GM20431 (cell line): ENCODE measurements around the gene SUN5.

Experiments used
- in situ Hi-C: fragments of 300-500 bp; cut with MseI, MboI; formaldehyde crosslinking; loops from one replicate; pipeline ENCODE4 v1.15.0; 2020; ENCODE audit warnings: low sequenced_read_pairs; ENCODE audit not compliant: unreplicated experiment

SUN5 gene

DNA sequence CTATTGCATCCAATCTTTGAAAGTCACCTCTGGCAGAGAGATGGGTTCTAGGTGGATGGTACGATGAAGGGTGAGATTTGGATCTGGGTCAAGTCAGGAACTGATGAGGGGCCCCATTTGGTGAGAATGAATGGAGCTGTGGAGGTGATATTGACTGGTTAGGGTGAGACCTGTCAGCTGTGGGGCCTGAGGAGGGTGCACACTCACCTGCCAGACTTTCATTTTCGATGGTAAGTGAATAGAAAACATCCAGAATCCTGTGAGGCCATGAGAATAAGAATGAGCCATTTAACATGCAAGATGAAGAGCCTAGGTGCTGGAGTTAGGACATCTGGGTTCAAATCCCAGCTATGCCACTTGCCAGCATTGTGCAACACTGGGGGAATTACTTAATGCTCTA lies 6.8 kb downstream of the SUN5 start:
- in situ Hi-C loops, result no loop called here

DNA sequence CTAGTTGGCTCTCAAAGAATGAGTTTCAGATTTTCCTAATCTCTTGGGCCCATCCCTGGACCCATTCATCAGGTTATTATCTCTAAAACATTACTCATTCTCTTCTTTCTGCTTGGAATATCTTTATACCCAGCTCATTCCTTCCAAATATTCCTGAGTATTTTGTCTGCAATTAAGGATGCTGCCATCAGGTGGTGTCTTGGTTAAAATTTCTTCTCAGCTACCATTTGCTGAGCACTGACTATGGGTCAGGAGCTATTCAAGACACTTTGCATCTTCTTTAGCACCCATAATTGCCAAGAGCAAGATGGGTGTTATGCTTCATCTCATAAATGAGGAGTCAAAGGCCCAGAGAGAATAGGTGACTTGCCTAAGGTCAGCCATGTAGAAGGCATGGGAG lies 8.4 kb downstream of the SUN5 start:
- in situ Hi-C loops, result no loop called here

DNA sequence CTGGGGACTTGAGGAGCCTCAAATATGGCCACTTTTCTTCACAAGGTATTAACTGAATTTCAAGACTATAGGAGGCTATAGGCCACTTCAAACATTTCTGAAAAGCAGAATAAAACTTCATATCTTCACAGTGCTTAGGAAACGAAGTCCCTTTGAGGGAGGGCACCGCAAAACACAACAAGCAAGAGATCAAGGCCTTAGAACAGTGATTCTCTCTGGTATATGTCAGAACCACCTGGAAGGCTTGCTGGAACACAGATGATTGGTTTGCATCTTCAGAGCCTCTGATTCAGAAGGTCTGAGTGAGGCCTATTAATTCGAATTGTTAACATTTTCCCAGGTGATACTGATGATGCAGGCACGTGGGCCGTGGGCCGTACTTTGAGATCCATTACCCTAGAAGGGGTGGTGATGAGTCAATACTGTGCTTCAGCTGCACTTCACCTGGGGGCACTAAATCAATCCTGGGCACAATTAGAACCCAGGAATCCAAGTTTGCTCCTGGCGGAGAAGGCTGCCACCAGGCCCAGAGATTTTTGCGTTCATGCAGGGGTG lies 10.7 kb downstream of the SUN5 start:
- in situ Hi-C loops, result no loop called here

DNA sequence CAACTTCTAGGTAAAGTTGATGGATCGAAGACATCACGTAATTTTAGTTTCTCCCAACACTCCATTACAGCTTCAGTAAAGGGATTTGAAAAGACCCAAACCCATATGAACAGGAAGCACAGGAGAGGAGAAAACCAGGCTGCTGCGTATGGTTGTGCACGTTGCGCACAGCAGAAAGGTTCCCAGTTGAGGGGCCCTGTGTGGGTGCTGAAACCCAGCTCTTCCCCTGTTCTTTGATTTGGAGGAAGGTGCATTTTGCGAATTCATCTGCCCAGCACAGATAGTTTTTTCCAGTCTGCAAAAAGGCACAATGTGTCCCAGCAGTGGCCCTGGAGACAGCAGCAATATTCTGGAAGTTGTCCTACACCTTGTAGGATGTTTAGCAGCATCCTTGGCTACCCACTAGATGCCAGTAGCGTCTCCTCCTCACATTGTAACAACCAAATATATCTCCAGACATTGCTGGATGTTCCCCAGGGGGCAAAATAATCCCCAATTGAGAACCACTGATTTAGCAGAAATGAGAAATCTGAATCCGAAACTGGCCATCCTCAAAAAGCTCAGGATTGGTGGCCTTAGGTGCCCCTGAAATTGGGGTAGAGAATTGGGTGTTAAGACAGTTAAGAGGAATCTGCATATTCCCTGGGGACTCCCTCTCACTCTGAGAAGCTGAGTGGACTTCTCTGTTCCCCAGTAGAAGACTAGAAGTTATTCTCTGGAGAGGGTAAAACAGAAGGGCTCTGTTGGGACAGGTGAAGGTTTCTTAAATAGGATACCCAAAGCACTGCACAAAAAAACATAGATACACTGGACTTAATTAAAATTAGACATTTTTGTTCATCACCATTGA lies 12.2 kb downstream of the SUN5 start:
- in situ Hi-C loops, result no loop called here

DNA sequence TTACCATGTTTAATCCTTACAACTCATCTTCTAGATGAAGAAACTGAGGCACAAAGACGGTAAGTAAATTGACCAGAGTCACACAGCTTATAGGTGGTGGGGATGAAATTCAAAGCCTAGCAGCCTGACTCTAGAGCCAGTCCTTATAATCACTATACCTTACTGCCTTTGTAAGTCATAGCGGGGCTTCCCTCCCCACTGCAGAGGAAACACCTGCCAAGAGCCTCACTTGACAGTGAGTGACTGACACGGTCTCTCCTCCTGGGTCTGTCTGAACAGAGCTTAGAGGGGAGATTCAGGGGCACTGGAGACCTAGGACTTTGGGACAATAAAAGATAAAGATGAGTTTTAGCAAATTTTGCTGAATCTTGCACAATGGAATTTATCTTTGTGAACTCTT lies 12.8 kb downstream of the SUN5 start:
- in situ Hi-C loops, result no loop called here

DNA sequence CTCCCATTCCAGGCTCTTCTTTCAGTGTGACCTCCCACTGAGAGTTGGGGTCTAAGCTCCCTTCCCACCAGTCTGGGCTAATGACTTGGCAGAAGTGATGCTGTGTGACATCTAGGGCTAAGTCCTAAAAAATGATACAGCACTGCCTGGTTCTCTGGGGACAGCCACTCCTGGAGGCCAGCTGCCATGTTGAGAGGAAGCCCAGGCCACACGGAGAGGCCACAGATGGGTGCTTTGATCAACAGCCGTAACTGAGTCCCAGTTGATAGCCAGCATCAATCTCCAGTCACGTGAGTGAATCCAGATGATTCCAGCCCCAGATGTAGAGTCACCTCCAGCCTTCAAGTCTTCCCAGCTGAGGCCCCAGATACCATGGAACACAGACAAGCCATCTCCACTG lies 13.8 kb downstream of the SUN5 start:
- in situ Hi-C loops, result no loop called here

DNA sequence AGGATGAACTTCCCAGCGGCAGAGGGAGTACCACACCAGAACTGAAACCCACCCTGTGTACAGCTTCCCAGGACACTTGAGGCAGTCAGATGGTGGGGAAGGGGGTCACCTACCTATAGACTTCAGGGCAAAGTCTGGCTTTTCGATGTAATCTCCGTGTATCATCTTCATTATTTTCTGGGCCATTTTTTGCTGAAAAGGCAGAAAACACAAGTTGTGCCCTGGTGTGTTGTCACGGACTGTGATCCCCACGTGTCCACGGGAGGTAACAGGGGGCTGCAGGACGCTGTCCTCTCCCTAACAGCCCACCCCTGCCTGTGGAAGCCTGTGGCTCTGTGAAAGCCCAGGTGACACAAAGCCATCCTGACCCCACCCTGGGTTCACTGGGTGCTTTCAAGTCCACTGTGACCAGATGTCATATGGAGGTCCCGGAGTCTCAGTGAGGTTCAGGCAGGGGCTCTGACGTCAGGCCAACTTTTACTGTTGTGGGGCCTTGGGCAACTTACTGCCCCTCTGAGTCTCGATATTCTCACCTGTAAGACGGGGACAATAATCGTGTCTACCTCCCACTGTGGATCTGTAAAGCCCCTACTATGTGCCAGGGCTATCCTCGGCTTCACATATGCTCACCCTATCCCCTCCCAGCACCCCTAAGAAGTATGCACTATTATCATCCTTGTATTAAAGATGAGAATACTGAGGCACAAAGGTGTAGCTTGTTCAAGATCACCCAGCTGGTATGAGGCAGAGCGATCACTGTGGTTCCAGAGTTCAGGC lies 14.5 kb downstream of the SUN5 start:
- in situ Hi-C loops, result no loop called here

DNA sequence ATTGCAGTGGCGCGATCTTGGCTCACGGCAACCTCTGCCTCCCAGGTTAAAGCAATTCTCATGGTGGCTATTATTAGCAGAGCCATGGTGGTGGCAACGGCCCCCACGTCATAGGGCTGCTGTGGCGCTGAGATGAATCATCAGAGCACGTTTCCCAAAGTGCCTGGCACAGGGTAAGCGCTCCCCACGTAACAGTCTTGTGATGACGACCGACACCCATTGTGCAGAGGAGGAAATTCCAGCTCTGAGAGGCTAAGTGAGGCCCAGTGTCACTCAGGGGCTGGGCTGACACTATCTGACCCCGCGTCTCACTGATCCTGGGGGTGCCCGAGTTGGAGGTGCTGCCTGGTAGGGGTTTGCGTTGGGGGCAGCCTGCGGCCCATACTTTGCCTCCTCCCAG lies 16.2 kb downstream of the SUN5 start:
- in situ Hi-C loops, result no loop called here

DNA sequence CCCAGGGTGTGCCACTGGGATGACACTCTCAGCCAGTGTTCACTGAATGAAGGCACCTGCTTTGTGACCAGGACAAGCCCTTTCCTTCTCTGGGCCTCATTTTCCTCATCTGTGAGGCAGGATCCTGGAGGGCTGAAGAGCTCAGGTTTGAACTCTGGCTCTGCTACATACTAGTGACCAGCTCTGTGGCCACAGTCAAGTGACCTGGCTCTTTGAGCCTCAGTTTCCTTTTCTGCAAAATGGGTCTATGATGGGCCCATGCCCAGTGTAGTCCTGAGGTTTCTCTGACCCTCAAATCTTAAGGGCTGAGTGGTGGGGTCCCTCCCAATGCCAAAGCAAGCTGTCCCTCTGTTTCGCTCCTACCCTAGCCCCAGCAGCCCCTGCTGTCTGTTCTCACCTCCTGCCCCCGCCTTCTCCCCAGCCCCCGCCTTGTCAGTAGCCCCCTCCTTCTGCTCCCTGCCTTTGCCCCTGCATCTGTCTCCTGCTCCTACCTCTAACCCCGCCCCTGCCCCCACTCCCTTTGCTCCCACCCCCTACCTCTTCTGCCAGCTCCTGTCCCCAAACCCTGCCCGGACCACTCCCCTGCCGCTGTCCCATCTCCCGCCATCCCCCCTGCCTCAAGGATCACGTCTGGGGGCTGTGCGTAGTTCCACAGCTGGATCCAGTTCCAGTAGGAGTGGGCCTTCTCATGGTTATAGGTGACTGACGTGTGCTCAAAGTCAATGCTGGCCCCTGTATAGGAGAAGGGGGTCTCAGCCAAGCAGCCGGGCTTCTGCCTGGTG lies 17.0 kb downstream of the SUN5 start:
- in situ Hi-C loops, result no loop called here

DNA sequence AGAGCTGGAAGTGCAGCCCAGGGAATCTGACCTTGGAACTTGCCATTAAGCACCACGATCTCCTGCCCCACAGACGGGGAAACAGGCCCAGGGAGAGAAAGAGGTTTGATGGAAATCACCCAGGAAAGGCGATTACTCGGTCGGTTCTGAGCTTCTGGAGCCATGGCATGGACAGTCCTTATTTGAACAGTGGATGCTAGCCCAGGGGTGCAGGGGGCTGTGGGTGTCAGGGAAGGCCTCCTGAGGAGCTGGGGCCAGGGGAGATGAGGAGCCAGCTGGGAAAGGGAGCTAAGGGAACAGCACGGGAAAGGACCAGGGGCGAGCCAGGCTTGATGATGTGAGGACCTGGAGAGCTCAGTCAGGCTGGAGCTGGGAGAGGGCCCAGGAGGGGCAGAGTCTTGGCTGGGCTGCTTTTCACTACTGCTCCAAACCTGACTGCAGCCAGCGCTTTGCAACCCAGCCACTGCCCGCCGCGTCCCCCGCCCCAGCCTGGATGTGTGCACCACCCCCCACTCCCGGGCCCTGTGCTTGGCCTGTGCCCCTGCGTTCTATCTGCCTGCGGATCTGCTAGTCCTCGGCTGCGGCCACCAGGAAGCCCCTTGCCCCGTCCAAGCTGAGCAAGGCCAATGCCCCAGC lies 17.8 kb downstream of the SUN5 start:
- in situ Hi-C loops, result no loop called here

DNA sequence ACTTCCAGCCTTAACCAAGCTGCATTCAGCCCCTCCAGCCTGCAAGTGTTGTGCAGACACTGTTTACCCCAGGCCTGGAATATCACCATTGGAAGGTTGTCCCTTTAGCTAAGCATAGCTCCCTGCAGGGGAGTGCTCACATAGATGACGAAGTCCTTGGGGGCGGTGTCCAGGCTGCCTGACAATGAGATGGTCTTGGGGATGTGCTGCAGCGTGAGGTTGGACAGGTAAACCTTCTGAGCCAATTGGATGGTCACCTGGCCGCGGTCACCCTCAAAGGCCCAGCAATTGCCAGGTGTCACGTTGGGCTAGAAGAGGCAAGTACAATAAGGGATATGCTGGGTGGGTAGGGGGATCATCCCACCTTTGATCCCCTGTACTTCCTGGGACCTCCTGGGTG lies 18.6 kb downstream of the SUN5 start:
- in situ Hi-C loops, result no loop called here

DNA sequence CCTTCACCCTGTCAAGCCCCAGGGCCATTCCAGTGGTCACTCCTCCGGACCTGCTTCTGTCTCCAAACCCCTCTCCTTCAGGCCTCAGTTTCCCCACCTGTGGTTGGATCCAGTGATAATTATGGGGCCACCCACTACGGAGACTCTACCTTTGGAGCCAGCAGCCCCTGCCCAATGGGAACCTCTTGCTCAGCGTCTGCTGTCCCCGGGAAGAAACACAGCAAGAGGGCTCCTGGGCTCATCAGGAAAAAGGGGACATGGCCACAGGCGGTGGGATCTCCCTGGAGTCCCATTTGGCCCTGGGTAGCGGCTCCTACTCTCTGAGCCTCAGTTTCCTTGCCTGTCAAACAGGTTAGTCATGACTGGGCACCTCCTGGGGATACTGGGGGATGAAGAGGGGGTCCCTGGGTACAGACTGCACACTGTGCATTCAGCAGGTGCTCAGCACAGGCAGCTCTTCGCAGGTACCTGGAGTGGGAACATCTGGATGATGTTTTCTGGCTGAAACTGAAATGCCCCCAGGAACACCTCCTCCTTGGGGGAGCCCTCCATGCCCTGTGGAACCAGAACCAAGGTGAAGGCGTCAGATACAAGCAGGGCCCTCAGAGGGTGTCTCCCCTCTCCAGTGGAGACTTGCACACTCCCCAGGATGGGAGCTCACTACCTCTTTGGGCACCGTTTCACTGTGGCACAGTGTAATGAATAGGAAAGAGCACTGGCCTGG lies 19.4 kb downstream of the SUN5 start:
- in situ Hi-C loops, result no loop called here

DNA sequence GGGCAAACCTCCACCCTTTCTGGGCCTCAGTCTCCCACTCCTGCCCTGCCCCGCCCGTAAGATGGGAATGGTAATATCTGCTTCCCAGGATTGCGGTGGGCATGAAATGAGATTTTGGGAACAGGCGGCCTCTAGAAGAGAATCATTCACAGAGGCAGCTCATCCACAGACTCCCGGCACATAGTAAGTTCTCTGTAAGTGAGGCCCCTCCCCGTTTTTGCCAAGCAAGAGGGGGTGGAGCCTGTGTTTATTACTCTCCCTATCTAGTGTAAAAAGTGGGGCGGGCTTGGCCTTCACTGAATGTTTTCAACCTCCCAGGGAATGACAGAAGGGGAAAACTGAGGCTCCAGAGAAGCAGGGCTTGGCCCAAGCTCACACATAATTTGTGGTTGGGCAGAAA lies 20.0 kb downstream of the SUN5 start:
- in situ Hi-C loops, result no loop called here

DNA sequence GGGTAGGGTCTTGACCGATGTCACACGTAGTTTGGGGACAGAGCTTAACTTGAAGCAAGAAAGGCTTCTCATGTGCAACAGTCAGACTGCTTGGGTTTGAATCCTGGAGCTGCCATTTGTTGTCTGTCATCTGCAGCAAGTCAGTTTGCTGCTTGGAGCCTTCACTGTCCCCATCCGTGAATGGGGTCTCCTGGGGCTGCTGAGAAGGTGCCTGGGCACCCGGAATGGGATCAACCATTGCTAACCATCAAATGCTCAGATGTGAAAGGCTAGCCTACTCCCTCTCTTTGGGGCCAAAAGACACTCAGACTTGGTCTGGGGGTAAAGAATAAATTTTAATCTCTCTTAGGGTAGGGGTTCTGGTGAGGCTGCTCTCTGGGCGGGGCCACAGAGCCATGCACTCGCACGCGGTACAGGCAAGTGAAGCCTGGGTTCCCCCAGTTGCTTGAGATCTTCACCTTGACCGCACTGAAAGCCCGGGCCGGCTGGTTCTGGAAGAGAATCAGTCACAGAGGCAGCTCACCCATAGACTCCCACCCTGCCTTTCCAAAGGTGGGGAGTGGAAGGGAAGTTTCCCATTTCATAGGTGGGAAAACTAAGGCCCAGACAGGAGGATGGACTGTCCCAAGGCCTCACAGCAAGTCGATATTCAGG lies 20.6 kb downstream of the SUN5 start:
- in situ Hi-C loops, result no loop called here

DNA sequence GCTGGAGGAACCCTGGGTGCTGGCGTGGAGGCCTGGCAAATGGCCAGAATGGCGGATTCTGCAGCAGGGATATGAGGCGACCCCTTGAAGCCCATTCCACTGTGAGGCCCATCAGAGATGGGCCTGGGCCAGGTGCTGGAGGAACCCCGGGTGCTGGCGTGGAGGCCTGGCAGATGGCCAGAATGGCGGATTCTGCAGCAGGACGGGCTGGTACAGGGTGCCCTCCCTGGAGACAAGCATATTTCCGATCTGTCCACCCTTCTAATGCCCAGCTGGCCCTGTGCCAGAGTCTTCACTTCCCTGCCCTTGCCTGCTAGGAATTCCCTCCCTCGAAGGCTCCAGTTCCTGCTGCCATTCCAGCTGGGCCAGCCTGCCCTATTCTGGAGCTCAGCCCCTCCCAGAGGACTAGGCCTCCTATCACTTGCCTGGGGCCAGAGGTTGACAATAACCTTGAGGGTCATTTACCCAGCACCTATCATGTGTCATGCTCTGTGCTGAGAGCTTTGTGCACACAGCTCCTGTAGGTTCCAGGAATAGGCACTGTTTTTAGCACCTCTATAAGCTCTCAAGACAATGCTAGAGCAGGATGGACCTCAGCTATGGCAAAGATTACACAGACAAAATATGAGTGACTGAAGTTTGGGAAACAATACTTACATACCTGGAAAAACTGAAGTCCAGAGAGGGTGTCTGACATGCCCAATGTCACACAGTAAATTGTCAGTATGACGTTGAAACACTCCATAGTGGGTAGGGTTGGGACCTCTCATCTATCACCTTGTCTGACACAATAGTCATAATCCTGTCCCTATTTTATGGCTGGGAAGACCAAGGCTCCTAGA lies 21.4 kb downstream of the SUN5 start:
- in situ Hi-C loops, result no loop called here

DNA sequence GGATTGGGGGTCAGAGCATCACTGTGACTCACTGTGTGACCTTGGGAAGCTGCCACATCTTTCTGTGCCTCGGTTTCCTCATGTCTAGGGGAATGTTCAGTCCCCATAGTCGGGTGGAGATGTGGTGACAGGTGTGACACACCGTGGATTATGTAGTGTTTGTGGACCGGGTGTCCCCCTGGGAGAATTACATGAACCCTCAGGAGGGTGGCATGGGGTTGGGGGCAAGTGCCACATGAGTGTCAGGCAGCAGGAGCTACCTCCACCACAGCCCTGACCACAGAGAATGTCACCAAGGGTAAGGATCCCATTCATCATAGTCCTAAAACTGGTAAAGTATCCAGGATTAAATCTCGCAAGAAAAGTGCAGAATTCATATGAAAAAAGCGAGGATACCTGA lies 23.2 kb downstream of the SUN5 start:
- in situ Hi-C loops, result no loop called here

DNA sequence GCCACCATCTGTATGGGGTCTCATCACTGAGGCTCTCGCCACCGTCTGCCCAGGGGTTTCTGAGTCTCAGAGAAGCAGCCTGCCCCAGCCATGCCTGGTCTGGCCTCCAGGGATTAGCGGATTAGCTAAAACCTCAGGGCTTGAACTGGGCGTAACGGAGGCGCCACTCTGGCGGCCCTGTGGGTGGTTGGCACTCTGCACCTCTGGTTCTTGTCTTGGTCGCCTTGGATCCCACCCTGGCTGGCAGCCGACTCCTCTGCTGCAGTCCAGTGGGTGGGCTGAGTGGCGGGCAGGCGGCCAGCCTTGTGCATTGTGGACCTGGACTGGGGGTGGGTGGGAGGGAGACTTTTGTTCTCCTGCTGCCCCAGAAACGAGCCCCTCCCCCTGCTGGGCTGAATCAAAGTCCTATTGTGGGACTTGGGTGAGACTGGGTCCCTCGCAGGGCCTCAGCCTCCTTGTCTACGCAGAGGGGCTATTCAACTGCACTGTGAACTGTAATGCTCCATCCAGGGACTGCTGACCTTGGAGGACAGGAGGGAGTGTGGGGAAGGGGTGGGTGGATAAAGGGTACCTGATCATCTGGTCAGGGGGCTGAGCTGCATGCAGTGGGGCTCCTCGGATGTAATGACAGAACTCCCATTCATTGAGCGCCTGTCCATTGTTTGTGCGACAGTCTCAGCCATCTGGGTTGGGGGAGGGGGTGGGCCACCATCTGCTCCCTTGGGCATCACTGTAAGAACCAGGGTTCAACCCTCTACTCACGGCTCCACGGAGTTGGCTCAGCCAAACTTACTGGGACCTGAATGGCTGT lies 23.9 kb downstream of the SUN5 start:
- in situ Hi-C loops, result no loop called here
